Esophagus muscularis mucosa (tissue), 4 donors: ENCODE data around the gene RBPJ.

Source experiments
- CTCF ChIP-seq, 3 experiments: fragments of 200-600 bp in 2 of 3; fragments of 450-650 bp in 1 of 3; sonication (generic) in 2 of 3; IDR thresholded peaks; one replicate each; pipeline ENCODE4 v1.5.1; 2017 to 2019; ENCODE audit warnings: antibody characterized with exemption in 3 of 3, mild to moderate bottlenecking in 2 of 3, moderate library complexity in 1 of 3
- EP300 ChIP-seq: sonication (generic); formaldehyde crosslinking; IDR thresholded peaks from one replicate; pipeline ENCODE4 v1.6.1; 2017; ENCODE audit warnings: antibody characterized with exemption
- POLR2AphosphoS5 ChIP-seq, 2 donors: sonication (generic); formaldehyde crosslinking; IDR thresholded peaks; one replicate each; pipeline ENCODE4 v1.6.1; 2017; ENCODE audit warnings: antibody characterized with exemption in 2 of 2

GRCh38 chr4:26279446-26279845 is 41.4 kb upstream of the RBPJ start:
- TF ChIP-seq EP300 (no peak), CTCF (IDR thresholded peaks at IDR 0.05) (no peak), POLR2AphosphoS5 (IDR thresholded peaks at IDR 0.05) (no peak)
